Transverse colon (tissue), 4 donors: ENCODE results near the gene THAP4.

Experiments used
- CTCF ChIP-seq, 5 experiments: fragments of 200-600 bp in 3 of 5; fragments of 450-650 bp in 2 of 5; sonication (generic) in 3 of 5; IDR thresholded peaks; 1 replicate in 2 of 5; 2 replicates in 3 of 5; pipeline ENCODE4 v1.5.1; 2016 to 2017; ENCODE audit warnings: antibody characterized with exemption in 5 of 5, inconsistent platforms in 3 of 5, mild to moderate bottlenecking in 2 of 5, moderate library complexity in 1 of 5
- EP300 ChIP-seq: sonication (generic); formaldehyde crosslinking; IDR thresholded peaks from one replicate; pipeline ENCODE4 v1.6.1; 2017; ENCODE audit warnings: antibody characterized with exemption, low read depth
- POLR2A ChIP-seq: fragments of 450-650 bp; IDR thresholded peaks from one replicate; pipeline ENCODE4 v1.6.1; 2016; ENCODE audit warnings: antibody characterized with exemption, mild to moderate bottlenecking, moderate library complexity
- POLR2AphosphoS5 ChIP-seq, 3 donors: sonication (generic); formaldehyde crosslinking; IDR thresholded peaks; one replicate each; pipeline ENCODE4 v1.6.1; 2016; ENCODE audit warnings: antibody characterized with exemption in 3 of 3

GRCh38 chr2:241563031-241563507 is 73.9 kb downstream of the THAP4 start:
- TF ChIP-seq CTCF (IDR thresholded peaks at IDR 0.05) (no peak), POLR2A (no peak), POLR2AphosphoS5 (IDR thresholded peaks at IDR 0.05) (no peak), EP300 (no peak)
